Measurements from ENCODE around the gene IMPA2.
"Not testable (repeated sequence)": the region's sequence is repeated elsewhere in the genome, so short reads cannot be mapped to it uniquely, and the experiment has no call there.

Gene IMPA2

DNA sequence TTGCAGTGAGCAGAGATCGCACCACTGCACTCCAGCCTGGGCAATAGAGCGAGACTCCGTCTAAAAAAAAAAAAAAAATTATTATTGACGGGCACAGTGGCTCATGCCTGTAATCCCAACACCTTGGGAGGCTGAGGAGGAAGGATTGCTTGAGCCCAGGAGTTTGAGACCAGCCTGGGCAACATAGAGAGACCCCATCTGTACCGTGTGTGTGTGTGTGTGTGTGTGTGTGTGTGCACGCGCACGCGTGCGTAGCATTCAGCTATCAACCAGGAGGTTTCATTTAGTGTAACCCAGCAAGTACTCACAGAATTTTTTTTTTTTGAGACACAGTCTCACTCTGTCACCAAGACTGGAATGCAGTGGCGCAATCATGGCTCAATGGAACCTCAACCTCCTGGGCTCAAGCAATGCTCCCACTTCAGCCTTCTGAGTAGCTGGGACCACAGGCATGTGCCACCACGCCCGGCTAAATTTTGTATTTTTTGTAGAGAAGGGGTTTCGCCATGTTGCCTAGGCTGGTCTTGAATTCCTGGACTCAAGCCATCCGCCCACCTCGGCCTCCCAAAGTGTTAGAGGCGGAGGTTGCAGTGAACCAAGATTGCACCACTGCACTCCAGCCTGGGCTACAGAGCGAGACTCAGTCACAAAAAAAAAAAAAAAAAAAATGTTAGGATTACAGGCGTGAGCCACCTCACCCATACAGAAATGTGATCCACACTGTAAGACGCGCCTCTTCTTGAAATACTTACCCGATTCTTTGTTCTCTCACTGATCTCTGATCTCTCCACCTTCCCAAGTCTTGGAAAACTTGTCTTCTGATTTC, 35.3 kb upstream of the IMPA2 start:
- H3K9me3 ChIP-seq (ENCODE audit: control insufficient read depth, insufficient read depth, low read depth, low read length); H3K27ac ChIP-seq (ENCODE audit: extremely low read depth, low read depth, low read length); H3K4me1 ChIP-seq (ENCODE audit: control insufficient read depth, insufficient read depth, low read length); H3K36me3 ChIP-seq (ENCODE audit: control insufficient read depth in 2 of 2, insufficient read depth in 1 of 2, low read length in 2 of 2); H3K4me3 ChIP-seq (ENCODE audit: low read depth, low read length): not testable (repeated sequence)
- ChIA-PET CTCF (interaction anchor here (0.6 to 2.9 kb wide), 6 partner anchors 9 to 291 kb away, joined by 3 to 25 read pairs (median 3); no protein-coding TSS in a partner anchor), POLR2A (interaction anchor here (1.4 to 1.7 kb wide), 2 partner anchors 31 to 35 kb away, joined by 4 to 10 read pairs; partner anchors contain the start of gene IMPA2)
- TF ChIP-seq ZFHX2 (tag by site-specific recombination; conservative IDR thresholded peaks at IDR 0.05) = peak; percentile 42

DNA sequence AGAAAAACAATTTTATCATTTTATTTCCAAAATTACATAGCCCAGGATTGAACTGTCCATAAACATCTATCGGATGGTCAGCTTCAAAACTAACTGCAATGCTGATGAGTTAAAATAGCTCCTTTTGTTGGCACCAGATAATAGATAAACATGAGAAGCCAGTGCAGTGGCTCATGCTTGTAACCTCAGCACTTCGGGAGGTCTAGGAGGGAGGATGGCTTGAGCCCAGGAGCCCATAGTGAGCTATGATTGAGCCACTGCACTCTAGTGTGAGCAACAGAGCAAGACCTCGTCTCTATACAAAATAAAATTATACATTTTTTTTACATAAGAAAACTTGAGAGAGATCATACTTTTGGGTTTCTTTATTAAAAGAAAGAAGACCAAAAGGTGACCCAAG, 34.6 kb upstream of the IMPA2 start:
- Histone ChIP-seq H3K9me3 (ENCODE audit: control insufficient read depth, insufficient read depth, low read depth, low read length) (no peaks in the 10 kb centered on the region), H3K4me1 (ENCODE audit: control insufficient read depth, insufficient read depth, low read length) (no peaks in the 10 kb centered on the region), H3K36me3 (ENCODE audit: control insufficient read depth in 2 of 2, insufficient read depth in 1 of 2, low read length in 2 of 2) (no peaks in the 10 kb centered on the region), H3K27ac (ENCODE audit: extremely low read depth, low read depth, low read length) (no peak overlapping the region), H3K4me3 (ENCODE audit: low read depth, low read length) (no peak overlapping the region)
- TF ChIP-seq ZNF214 (tag by site-specific recombination; IDR thresholded peaks at IDR 0.05; ENCODE audit: borderline replicate concordance) = no peak
- no peak for TF ChIP-seq ZBTB8A (tag by site-specific recombination; IDR thresholded peaks at IDR 0.05)
- TF ChIP-seq, protein P1, sequence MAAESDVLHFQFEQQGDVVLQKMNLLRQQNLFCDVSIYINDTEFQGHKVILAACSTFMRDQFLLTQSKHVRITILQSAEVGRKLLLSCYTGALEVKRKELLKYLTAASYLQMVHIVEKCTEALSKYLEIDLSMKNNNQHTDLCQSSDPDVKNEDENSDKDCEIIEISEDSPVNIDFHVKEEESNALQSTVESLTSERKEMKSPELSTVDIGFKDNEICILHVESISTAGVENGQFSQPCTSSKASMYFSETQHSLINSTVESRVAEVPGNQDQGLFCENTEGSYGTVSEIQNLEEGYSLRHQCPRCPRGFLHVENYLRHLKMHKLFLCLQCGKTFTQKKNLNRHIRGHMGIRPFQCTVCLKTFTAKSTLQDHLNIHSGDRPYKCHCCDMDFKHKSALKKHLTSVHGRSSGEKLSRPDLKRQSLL (tag by site-specific recombination; IDR thresholded peaks at IDR 0.05) = 0 out of 2 replicates have a peak, but pooled peaks have one; percentile 21
- no peak for TF ChIP-seq KLF7 (tag by site-specific recombination; IDR thresholded peaks at IDR 0.05; ENCODE audit: borderline replicate concordance)
- TF ChIP-seq ZNF544 (tag by site-specific recombination; IDR thresholded peaks at IDR 0.05) = no peak
- ChIA-PET POLR2A (interaction anchor here (1.4 to 1.7 kb wide), 2 partner anchors 30 to 34 kb away, joined by 4 to 10 read pairs; partner anchors contain the start of gene IMPA2), CTCF (interaction anchor here (0.5 to 2.9 kb wide), 5 partner anchors 9 to 1438 kb away, joined by 3 to 25 read pairs (median 4); no protein-coding TSS in a partner anchor)

DNA sequence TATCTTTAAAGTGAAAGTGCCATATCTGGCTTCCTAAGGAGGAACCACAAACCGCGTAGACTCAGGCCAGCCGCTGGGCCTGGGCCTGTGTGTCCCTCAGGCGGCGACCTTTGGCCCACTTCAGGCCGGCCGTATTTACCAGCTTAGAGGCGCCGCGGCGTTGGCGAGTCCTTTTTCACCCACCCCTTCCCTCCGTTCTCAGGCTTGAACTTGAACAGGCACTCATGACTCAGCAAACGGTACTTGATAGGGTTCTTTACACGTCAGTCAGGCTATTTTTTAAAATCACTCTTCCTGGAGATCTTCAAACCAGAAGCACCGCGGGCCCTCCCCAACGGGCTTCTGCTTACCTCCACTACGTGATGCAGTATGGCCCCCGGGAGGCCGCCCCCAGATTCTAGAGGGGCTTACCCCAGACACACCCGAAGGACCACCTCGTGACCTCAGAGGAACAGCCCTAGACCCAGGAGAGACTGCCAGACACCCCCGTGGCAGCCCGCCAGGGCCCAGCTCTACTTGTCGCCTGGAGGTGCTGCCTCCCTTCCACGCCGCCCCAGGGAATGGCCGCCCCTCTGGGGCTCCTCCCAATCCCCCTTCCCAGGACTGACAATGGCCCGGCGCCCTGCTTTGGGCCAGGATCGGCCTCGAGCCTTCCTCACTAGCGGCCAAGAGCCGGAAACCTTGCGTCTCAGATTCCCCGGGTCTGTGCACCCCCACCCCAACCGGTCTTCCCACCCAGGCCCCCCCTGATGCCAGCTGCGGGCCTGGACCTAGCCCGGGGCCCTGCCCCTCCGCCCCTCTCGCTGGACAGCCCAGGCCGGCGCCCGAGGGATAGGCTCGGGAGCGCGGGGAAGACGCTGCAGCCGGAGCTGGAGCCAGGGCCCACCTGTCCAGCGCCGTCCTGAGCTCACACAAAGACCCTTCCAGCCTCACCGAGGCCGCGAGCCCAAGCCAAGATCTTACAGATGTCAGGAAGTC, 33.8 kb upstream of the IMPA2 start:
- H3K4me1 ChIP-seq (ENCODE audit: control insufficient read depth, insufficient read depth, low read length) = no peaks in the 10 kb centered on the region
- no peaks in the 10 kb centered on the region for H3K36me3 ChIP-seq (ENCODE audit: control insufficient read depth in 2 of 2, insufficient read depth in 1 of 2, low read length in 2 of 2)
- TF ChIP-seq SP2 (tag by site-specific recombination; IDR thresholded peaks at IDR 0.05) (no peak), ZNF2 (tag by site-specific recombination; IDR thresholded peaks at IDR 0.05) (no peak), WT1 (tag by site-specific recombination; IDR thresholded peaks at IDR 0.05) (no peak), ZNF510 (tag by site-specific recombination; IDR thresholded peaks at IDR 0.05; ENCODE audit: insufficient replicate concordance) (no peak), ZNF596 (tag by site-specific recombination; IDR thresholded peaks at IDR 0.05) (no peak), ZNF23 (tag by site-specific recombination; IDR thresholded peaks at IDR 0.05; ENCODE audit: borderline replicate concordance) (no peak), BCL11B (tag by site-specific recombination; IDR thresholded peaks at IDR 0.05; ENCODE audit: low read depth) (no peak), GFI1B (tag by site-specific recombination; IDR thresholded peaks at IDR 0.05) (no peak), ZNF473 (tag by site-specific recombination; IDR thresholded peaks at IDR 0.05) (no peak), ZNF394 (tag by site-specific recombination; IDR thresholded peaks at IDR 0.05; ENCODE audit: borderline replicate concordance) (no peak), ZNF747 (tag by site-specific recombination; IDR thresholded peaks at IDR 0.05) (no peak), ZNF610 (tag by site-specific recombination; IDR thresholded peaks at IDR 0.05; ENCODE audit: borderline replicate concordance) (no peak), ZNF624 (tag by site-specific recombination; IDR thresholded peaks at IDR 0.05) (no peak)
- TF ChIP-seq, protein P2, sequence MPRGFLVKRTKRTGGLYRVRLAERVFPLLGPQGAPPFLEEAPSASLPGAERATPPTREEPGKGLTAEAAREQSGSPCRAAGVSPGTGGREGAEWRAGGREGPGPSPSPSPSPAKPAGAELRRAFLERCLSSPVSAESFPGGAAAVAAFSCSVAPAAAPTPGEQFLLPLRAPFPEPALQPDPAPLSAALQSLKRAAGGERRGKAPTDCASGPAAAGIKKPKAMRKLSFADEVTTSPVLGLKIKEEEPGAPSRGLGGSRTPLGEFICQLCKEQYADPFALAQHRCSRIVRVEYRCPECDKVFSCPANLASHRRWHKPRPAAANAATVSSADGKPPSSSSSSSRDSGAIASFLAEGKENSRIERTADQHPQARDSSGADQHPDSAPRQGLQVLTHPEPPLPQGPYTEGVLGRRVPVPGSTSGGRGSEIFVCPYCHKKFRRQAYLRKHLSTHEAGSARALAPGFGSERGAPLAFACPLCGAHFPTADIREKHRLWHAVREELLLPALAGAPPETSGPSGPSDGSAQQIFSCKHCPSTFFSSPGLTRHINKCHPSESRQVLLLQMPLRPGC (tag by site-specific recombination; IDR thresholded peaks at IDR 0.05) = no peak
- TF ChIP-seq, protein P3, sequence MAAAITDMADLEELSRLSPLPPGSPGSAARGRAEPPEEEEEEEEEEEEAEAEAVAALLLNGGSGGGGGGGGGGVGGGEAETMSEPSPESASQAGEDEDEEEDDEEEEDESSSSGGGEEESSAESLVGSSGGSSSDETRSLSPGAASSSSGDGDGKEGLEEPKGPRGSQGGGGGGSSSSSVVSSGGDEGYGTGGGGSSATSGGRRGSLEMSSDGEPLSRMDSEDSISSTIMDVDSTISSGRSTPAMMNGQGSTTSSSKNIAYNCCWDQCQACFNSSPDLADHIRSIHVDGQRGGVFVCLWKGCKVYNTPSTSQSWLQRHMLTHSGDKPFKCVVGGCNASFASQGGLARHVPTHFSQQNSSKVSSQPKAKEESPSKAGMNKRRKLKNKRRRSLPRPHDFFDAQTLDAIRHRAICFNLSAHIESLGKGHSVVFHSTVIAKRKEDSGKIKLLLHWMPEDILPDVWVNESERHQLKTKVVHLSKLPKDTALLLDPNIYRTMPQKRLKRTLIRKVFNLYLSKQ (tag by site-specific recombination; IDR thresholded peaks at IDR 0.05; ENCODE audit: borderline replicate concordance) = no peak
- TF ChIP-seq, protein P4, sequence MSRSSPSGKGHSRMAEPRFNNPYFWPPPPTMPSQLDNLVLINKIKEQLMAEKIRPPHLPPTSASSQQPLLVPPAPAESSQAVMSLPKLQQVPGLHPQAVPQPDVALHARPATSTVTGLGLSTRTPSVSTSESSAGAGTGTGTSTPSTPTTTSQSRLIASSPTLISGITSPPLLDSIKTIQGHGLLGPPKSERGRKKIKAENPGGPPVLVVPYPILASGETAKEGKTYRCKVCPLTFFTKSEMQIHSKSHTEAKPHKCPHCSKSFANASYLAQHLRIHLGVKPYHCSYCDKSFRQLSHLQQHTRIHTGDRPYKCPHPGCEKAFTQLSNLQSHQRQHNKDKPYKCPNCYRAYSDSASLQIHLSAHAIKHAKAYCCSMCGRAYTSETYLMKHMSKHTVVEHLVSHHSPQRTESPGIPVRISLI (tag by site-specific recombination; IDR thresholded peaks at IDR 0.05) = no peak
- no peak overlapping the region for H3K27ac ChIP-seq (ENCODE audit: extremely low read depth, low read depth, low read length)
- POLR2A ChIA-PET = interaction anchor here (1.4 to 1.7 kb wide), 2 partner anchors 29 to 34 kb away, joined by 4 to 10 read pairs; partner anchors contain the start of gene IMPA2
- H3K9me3 ChIP-seq (ENCODE audit: control insufficient read depth, insufficient read depth, low read depth, low read length) = no peaks in the 10 kb centered on the region
- no peak overlapping the region for H3K4me3 ChIP-seq (ENCODE audit: low read depth, low read length)
- CTCF ChIA-PET = interaction anchor here (0.5 to 2.9 kb wide), 7 partner anchors 10 to 1438 kb away, joined by 3 to 25 read pairs (median 4); partner anchors contain the start of gene IMPA2

All from HEK293 (cell line).